SK-N-MC (cell line): ENCODE measurements around the gene COPS6.

Source experiments
- DNase-seq: peaks from one replicate; pipeline ENCODE4 v3.0.0-alpha.2; 2011; ENCODE audit warnings: low read depth, low spot score
- H3K27ac ChIP-seq: fragments of 200-600 bp; sonication (generic); 2 replicates; pipeline ENCODE4 v1.5.1; 2016; ENCODE audit warnings: mixed run types
- H3K36me3 ChIP-seq: fragments of 200-600 bp; sonication (generic); 2 replicates; pipeline ENCODE4 v1.6.1; 2017; ENCODE audit warnings: antibody characterized with exemption, low read length, mixed read lengths; ENCODE audit not compliant: insufficient read depth
- H3K4me3 ChIP-seq: fragments of 200-600 bp; sonication (generic); 2 replicates; pipeline ENCODE4 v1.5.1; 2016
- H3K9ac ChIP-seq: fragments of 200-600 bp; sonication (generic); 2 replicates; pipeline ENCODE4 v1.8.0; 2017; ENCODE audit warnings: mixed run types, mixed read lengths; ENCODE audit not compliant: insufficient read length
- H3K9me3 ChIP-seq: fragments of 200-600 bp; sonication (generic); 2 replicates; pipeline ENCODE4 v1.6.1; 2017; ENCODE audit warnings: low read depth, mild to moderate bottlenecking, antibody characterized with exemption, low read length, moderate library complexity, mixed read lengths
- EZH2 ChIP-seq: fragments of 200-600 bp; sonication (generic); IDR thresholded peaks from one replicate; pipeline ENCODE4 v1.6.1; 2017; ENCODE audit warnings: antibody characterized with exemption
- FOXP2 ChIP-seq: optimal IDR thresholded peaks from 2 replicates; pipeline ENCODE3; 2011; ENCODE audit warnings: mild to moderate bottlenecking, moderate library complexity; ENCODE audit not compliant: insufficient read depth; ENCODE audit errors: extremely low read length, control extremely low read depth
- POLR2AphosphoS5 ChIP-seq: IDR thresholded peaks from 2 replicates; pipeline ENCODE4 v1.6.1; 2012; ENCODE audit warnings: mild to moderate bottlenecking, low read depth, low read length, borderline replicate concordance

Gene COPS6

DNA sequence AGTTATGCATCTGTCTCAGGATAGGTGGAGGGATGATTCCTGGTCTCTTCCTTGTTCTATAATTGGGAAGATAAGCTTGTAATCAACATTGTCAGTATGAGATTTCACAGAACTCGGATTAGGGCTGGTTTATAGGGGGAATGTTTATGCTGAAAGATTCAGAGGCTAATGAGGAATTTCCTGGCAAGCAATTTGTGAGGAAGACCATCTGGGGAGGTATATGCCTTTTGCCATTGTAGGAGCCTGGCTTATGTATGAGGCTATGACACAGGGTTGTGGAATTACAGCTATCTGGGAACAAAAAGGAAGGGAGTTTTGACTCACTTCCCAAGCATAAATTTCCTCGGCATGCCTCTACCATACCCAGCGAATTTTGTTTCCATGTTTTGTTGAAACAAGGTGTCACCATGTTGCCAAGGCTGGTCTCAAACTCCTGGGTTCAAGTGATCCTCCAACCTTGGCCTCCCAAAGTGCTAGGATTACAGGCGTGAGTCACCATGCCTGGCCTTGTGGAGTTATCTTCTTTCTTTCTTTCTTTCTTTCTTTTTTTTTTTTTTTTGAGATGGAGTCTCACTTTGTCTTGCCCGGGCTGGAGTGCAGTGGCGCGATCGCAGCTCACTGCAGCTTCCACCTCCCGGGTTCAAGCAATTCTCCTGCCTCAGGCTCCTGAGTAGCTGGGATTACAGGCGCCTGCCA is 1.6 kb upstream of the COPS6 start:
- no peak overlapping the region for H3K4me3 ChIP-seq
- no peak for TF ChIP-seq EZH2
- no peak for TF ChIP-seq POLR2AphosphoS5
- TF ChIP-seq FOXP2, result no peak
- H3K27ac ChIP-seq, result peak overlapping the region; percentile 69; the same call in 1 of the 2 replicates

DNA sequence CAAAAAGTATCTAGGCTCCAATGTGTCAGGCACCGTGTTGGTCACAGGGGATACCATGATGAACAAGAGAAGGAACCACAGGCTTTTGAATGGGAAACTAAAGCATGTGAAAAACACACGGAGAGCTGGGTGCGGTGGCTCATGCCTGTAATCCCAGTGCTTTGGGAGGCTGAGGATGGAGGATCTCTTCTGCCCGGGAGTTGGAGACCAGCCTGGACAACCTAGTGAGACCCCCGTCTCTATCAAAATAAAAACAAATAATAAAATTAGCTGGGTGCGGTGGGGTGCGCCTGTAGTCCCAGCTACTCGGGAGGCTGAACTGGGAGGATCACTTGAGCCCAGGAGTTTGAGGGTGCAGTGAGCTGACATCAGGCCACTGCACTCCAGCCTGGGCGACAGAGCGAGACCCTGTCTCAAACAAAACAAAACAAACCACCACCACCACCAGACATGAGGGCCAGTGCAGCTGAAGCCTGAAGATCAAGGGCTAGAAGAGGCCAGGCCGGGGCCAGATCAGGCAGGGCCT is 611 bp upstream of the COPS6 start:
- H3K9me3 ChIP-seq, result no peaks in the 10 kb centered on the region
- H3K36me3 ChIP-seq, result peaks cover 30% of the 10 kb centered on the region
- H3K9ac ChIP-seq, result peak overlapping the region; percentile 92
- no peak for TF ChIP-seq POLR2AphosphoS5
- no peak for TF ChIP-seq EZH2
- TF ChIP-seq FOXP2, result no peak
- peak overlapping the region; percentile 84 for H3K27ac ChIP-seq
- H3K4me3 ChIP-seq, result peak overlapping the region; percentile 91
- no peak for DNase-seq

More for the DNA sequence above, 1.6 kb upstream of the COPS6 start:
- Histone ChIP-seq H3K9ac (no peak overlapping the region), H3K9me3 (no peaks in the 10 kb centered on the region), H3K36me3 (peaks cover 20% of the 10 kb centered on the region)
- DNase-seq, result no peak

DNA sequence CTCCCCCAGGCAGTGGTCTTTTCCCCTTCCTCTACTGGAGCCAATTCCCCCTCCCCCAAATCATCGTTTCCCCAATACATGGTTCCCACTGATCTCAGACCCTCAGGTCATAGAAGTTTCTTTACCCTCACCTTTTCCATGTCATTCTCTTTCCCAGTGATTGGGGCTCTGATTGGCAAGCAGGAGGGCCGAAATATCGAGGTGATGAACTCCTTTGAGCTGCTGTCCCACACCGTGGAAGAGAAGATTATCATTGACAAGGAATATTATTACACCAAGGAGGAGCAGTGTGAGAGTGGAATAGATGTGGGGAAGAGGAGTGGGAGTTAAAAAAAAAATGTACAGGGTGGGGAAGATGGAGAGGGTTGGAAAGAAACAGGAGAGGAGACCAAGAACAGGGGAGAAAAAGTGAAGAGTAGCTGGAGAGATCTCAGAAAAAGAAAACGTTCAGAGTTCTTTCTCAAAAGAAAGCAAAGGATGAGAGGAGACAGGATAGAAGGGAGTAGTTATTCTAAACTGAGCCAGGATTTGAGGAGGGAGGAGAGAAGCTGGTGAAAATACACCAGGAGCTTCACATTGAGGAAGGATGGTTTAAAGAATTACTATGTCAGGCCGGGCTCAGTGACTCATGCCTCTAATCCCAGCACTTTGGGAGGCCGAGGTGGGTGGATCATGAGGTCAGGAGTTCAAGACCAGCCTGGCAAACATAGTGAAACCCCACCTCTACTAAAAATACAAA is 858 bp downstream of the COPS6 start:
- H3K27ac ChIP-seq, result peak overlapping the region; percentile 75; the same call in 1 of the 2 replicates
- no peak for DNase-seq
- TF ChIP-seq EZH2 (no peak), FOXP2 (no peak), POLR2AphosphoS5 (no peak)
- H3K9ac ChIP-seq, result peak overlapping the region; percentile 92
- H3K36me3 ChIP-seq, result peaks cover 45% of the 10 kb centered on the region
- H3K4me3 ChIP-seq, result peak overlapping the region; percentile 91
- H3K9me3 ChIP-seq, result no peaks in the 10 kb centered on the region

DNA sequence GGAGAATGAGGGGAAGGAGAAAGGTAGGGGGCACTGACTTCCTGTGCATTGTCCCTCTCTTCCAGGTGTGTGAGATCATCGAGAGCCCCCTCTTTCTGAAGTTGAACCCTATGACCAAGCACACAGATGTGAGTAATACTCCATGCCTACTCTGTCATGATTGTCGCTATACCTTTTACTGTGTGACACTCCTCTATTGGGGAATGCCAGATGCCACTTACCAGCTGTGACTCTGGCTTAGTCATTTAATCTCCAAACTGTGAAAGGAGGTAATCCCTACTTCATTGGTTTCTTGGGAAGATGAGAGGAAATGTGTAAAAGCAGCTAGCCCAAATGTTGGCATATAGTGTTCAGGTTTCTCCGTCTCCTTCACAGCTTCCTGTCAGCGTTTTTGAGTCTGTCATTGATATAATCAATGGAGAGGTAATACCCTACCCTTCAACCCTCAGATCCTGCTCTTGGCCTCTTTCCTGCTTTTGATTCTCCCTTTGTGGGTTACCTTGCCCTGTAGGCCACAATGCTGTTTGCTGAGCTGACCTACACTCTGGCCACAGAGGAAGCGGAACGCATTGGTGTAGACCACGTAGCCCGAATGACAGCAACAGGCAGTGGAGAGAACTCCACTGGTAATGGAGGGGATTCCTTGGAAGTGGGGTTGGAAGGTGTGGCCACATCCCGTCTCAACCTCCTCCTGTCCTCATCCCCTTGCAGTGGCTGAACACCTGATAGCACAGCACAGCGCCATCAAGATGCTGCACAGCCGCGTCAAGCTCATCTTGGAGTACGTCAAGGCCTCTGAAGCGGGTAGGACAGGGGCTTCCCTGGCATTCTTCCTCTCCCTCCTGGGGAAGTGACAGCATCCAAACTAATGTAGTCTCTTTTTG is 2.0 kb downstream of the COPS6 start:
- TF ChIP-seq FOXP2 (no peak), EZH2 (no peak), POLR2AphosphoS5 (no peak)
- no peak for DNase-seq
- H3K36me3 ChIP-seq, result peaks cover 56% of the 10 kb centered on the region
- no peak overlapping the region for H3K9ac ChIP-seq
- H3K27ac ChIP-seq, result no peak overlapping the region
- H3K9me3 ChIP-seq, result no peaks in the 10 kb centered on the region
- no peak overlapping the region for H3K4me3 ChIP-seq

DNA sequence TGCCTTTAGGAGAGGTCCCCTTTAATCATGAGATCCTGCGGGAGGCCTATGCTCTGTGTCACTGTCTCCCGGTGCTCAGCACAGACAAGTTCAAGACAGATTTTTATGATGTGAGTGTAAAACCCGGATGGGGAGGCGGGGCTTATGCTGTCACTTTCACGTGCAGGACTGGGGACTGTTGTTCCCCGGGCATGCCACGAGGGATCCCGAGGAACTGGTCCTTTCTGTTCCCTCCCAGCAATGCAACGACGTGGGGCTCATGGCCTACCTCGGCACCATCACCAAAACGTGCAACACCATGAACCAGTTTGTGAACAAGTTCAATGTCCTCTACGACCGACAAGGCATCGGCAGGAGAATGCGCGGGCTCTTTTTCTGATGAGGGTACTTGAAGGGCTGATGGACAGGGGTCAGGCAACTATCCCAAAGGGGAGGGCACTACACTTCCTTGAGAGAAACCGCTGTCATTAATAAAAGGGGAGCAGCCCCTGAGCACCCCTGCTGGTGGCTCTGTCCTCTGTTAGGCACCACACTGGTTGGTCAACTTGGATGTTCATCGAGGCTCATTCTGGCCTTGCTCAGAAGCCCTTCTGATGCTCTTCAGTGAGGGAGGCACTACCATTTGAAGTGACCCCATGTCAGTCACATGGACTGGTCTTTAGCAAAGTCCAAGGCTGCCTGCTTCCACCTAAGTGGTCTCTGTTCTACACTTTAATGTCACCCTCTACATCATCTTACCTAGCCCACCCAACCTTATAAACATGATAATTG is 2.8 kb downstream of the COPS6 start:
- H3K4me3 ChIP-seq, result no peak overlapping the region
- TF ChIP-seq FOXP2, result no peak
- TF ChIP-seq EZH2, result no peak
- TF ChIP-seq POLR2AphosphoS5, result peak; percentile 59
- H3K9ac ChIP-seq, result no peak overlapping the region
- H3K36me3 ChIP-seq, result peaks cover 64% of the 10 kb centered on the region
- no peak for DNase-seq
- H3K27ac ChIP-seq, result peak overlapping the region; percentile 33; the same call in 1 of the 2 replicates
- H3K9me3 ChIP-seq, result no peaks in the 10 kb centered on the region

DNA sequence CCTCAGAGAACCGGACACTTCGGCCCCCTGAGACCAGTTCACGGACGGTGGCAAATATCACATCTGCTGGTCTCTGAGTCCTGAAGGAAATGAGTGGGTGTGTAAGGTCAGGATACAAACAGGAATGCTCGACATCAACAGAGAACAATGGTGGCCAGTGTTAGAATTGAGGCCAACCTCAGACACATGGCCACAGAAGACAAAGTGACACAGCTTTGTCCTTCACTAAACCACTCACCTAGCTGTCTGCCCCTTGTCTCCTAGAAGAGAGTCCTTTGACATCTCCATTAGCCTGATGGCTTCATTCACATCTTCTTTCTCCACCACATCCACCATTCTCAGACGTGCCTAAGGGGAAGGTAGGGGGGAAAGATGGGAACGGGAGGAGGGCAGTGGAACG is 4.3 kb downstream of the COPS6 start:
- Histone ChIP-seq H3K9me3 (no peaks in the 10 kb centered on the region), H3K4me3 (no peak overlapping the region), H3K27ac (peak overlapping the region; percentile 81), H3K36me3 (peaks cover 79% of the 10 kb centered on the region), H3K9ac (no peak overlapping the region)
- DNase-seq, result no peak
- TF ChIP-seq POLR2AphosphoS5, result no peak; the same call in 1 of the 2 replicates
- no peak for TF ChIP-seq EZH2
- TF ChIP-seq FOXP2, result no peak

DNA sequence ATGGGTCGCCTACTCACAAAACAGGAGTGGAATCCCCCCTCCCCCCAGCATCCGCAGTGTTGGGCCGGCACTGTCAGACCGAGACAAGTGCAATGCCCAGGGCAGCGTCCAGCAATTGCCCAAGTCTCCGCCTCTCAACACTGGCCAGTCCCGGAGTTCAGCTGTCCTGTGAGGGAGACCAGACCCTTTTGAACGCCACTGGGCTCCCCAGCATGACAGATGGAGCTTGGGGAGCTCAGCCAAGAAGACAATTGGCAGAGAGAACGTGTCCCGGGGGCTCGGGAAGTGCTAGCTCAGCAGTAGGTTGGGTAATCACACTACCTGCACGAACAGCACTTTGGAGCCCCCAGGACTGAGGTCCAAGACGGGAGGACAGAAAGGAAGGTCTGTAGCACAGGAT is 4.7 kb downstream of the COPS6 start:
- peak overlapping the region; percentile 81 for H3K27ac ChIP-seq
- H3K4me3 ChIP-seq, result no peak overlapping the region
- H3K9ac ChIP-seq, result no peak overlapping the region
- TF ChIP-seq FOXP2, result no peak
- TF ChIP-seq POLR2AphosphoS5, result no peak; the same call in 1 of the 2 replicates
- no peak for TF ChIP-seq EZH2
- H3K36me3 ChIP-seq, result peaks cover 83% of the 10 kb centered on the region
- DNase-seq, result no peak
- no peaks in the 10 kb centered on the region for H3K9me3 ChIP-seq
